Stimulated activated CD4-positive, alpha-beta T cell treated with anti-CD3 and anti-CD28 coated beads, Interleukin-12 subunit alpha, Interleukin-12 subunit beta, amount 100 ng/mL, for 4 hours (primary cell): Measurements from ENCODE around the gene METTL4.

ENCODE experiments used
- DNase-seq: peaks from one replicate; pipeline ENCODE4 v3.0.0-alpha.2; 2020

Gene METTL4

DNA sequence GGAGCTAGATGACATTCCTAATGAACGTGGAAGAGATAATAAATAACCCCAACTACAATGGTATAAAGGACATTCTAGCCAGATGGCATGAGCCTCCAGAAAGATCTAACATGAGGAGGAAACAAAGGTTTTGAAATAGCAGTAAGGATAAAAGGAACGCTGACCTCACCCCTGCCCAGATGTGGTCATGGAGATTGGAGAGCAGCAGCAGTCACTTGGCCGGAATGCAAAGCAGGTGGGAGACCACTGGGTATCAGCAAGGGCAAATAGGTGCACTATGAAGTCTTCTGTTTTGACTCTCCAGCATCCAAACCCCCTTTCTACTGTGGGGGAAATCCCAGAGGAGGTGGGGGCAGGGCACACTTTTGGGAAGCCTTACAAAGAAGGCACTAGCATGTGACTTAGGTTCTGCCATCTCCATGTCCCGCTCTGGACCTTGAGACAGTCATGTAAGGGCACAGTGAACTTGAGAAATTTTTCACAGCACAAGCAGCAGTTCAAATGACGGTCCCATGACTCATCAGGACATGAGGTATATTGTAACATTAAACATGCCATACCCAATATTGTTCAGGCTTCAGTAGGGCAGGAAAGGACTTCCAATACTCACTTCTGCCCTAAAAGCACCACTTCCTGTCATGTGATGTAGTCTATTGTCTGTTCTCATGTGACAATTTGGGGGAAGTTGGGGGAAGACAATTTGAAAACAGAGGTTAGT, 55.2 kb downstream of the METTL4 start:
- DNase-seq, result no peak

DNA sequence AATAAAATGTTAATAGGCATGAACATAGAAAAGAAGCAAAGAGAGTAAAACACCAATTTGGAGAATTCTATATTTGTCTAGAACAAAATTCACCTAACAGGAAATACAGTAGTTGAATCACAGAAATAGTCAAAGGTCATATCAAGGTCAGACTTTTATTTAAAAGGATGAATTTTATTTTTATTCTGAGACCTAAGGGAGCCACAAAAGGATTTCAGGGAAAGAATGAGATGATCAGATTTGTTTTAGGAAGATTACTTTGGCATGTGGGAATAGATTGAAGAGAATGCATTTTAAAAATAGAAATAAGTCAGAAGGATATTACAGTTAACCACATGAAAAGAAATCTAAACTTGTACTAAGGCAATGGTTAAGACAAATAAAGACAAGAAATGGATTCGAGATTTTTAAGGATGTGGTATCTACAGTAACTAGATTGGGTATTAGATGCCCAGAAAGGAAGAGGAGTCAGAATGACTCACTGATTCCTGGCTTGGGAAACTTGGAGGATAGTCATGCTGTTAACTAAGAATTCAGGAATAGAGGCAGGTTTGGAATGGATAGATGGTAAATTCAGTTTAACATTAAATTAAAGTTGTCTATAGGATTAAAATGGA, 56.0 kb downstream of the METTL4 start:
- DNase-seq, result no peak

- DNase-seq, result no peak
Observed at GRCh38 chr18:2513616-2514015, 57.7 kb downstream of the METTL4 start.

GRCh38 chr18:2512059-2512458, 59.2 kb downstream of the METTL4 start:
- no peak for DNase-seq

GRCh38 chr18:2511451-2511850, 59.9 kb downstream of the METTL4 start:
- DNase-seq, result no peak

GRCh38 chr18:2510416-2510815, 60.9 kb downstream of the METTL4 start:
- DNase-seq, result no peak

DNA sequence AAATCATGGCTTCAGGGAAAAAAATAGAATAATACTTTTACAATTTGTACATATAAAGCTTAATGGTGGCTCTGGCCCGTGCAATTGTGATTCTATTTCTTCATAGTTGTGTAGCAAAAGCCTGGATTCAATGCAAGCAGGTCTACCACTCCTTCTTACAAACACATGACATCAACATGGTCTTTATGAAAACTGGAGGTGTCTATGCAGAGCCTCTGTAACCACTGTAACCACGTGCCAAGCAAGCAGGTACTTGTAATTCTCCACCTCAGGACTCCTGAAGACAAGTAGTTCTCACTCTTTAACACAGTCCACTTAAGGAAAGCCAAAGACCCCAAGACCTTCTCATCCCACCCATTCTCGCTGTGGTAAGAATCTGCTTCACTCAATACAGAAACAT, 62.6 kb downstream of the METTL4 start:
- DNase-seq, result no peak

DNA sequence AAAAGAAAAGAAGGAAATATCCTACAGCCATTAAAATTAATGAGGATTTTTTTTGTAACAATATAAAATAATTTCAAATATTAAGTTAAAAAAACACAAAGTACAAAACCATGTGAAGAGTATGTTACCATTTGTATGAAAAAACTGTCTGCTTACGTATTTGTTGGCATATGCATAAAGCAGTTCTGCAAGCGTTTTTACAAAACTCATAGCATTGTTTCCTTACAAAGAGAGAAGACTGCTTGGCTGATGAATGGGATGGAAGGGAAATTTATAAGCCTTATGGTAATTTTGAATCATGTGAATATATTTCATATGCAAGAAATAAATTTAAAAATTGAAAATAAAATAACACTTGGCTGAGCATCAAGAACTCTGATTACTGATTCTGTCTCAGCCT, 63.1 kb downstream of the METTL4 start:
- DNase-seq, result no peak

- DNase-seq, result no peak
Observed at GRCh38 chr18:2504642-2505041, 66.7 kb downstream of the METTL4 start.

- DNase-seq, result no peak
Observed at GRCh38 chr18:2502880-2503279, 68.4 kb downstream of the METTL4 start.

- DNase-seq, result no peak
Observed at GRCh38 chr18:2502394-2502793, 68.9 kb downstream of the METTL4 start.

DNA sequence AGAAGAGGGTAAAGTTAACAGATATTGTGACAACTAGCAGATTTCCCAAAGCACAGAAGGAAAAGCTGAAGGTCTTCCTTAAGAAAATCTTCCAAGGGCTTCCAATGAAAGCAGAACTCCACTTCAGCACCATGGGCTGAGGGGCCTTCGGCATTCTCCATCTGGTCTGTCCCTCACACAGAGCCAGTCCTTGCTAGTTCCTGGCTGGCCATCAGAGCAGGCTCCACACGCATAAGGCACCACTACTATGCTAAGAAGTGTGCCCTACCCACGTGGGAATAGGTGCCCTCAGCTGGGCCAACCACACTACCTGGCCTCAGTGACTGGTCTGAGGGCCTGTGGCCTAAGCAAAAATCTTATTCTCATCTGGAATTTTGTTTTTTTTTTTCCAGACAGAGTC, 73.5 kb downstream of the METTL4 start:
- DNase-seq, result no peak

DNA sequence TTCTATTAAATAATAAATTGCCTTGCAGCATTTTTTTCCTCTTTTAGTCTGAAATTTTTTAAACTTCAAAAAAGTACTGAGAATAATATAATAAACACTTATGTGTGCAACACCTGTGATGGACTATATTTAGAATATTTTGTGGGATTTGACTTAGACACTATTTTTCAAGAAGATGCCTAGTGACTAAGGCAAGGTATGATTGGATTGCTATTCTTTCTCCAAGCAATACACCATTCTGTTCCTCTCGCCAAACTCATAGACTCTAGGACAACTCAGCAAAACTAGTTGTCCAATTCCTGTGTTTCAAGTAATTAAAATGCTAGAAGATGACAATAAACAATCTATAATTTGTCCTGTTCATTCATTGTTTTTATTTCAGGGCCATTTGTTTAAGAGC, 75.9 kb downstream of the METTL4 start:
- no peak for DNase-seq

GRCh38 chr18:2494921-2495320, 76.4 kb downstream of the METTL4 start:
- DNase-seq, result no peak
